Astrocyte (in vitro differentiated cells and primary cell): ENCODE measurements around the gene KANSL1L. TPM values are rescaled to one million over a fixed set of nuclear protein-coding genes. Genes with fewer than 3 reads are reported as not detected.
"Not testable (repeated sequence)": the region's sequence is repeated elsewhere in the genome, so short reads cannot be mapped to it uniquely, and the experiment has no call there.

Experiments
- DNase-seq: peaks from one replicate; pipeline ENCODE4 v3.0.0-alpha.2; 2010; ENCODE audit warnings: low read depth
- FAIRE-seq: peaks from 2 replicates; lab custom pipeline; 2011; peaks lifted over from hg19 to GRCh38; lab: Jason Lieb, UNC
- H2AFZ ChIP-seq: 2 replicates; pipeline ENCODE4 v1.6.0; 2012; ENCODE audit warnings: low read depth, low read length, inconsistent platforms
- H3K27ac ChIP-seq: 2 replicates; pipeline ENCODE4 v1.5.1; 2011; ENCODE audit warnings: low read depth, low read length, inconsistent platforms
- H3K27me3 ChIP-seq: 2 replicates; pipeline ENCODE4 v1.6.0; 2011; ENCODE audit warnings: low read length, inconsistent platforms; ENCODE audit not compliant: insufficient read depth
- H3K36me3 ChIP-seq: 2 replicates; pipeline ENCODE4 v1.5.1; 2011; ENCODE audit warnings: low read length, inconsistent platforms; ENCODE audit not compliant: insufficient read depth
- H3K4me1 ChIP-seq: 2 replicates; pipeline ENCODE4 v1.5.1; 2011; ENCODE audit warnings: low read length, inconsistent platforms; ENCODE audit not compliant: insufficient read depth
- H3K4me2 ChIP-seq: 2 replicates; pipeline ENCODE4 v1.6.0; 2012; ENCODE audit warnings: low read length, inconsistent platforms
- H3K4me3 ChIP-seq: 2 replicates; pipeline ENCODE4 v1.5.1; 2011; ENCODE audit warnings: low read depth, mild to moderate bottlenecking, low read length, inconsistent platforms; ENCODE audit not compliant: insufficient read depth
- H3K79me2 ChIP-seq: 2 replicates; pipeline ENCODE4 v1.6.0; 2012; ENCODE audit warnings: mild to moderate bottlenecking, low read length, inconsistent platforms; ENCODE audit not compliant: insufficient read depth
- H3K9ac ChIP-seq: 2 replicates; pipeline ENCODE4 v1.6.0; 2012; ENCODE audit warnings: mild to moderate bottlenecking, low read length, inconsistent platforms
- H3K9me3 ChIP-seq: 2 replicates; pipeline ENCODE4 v1.5.1; 2012; ENCODE audit warnings: low read depth, mild to moderate bottlenecking, low read length, inconsistent platforms; ENCODE audit not compliant: insufficient read depth
- H4K20me1 ChIP-seq: 2 replicates; pipeline ENCODE4 v1.6.0; 2012; ENCODE audit warnings: low read length, inconsistent platforms; ENCODE audit not compliant: insufficient read depth
- H3K27ac Mint-ChIP-seq: one replicate; pipeline ENCODE4 v1.8.0; 2021; ENCODE audit warnings: mild to moderate bottlenecking, mixed read lengths; ENCODE audit not compliant: unreplicated experiment
- H3K27me3 Mint-ChIP-seq: one replicate; pipeline ENCODE4 v1.8.0; 2021; ENCODE audit warnings: low read depth, mixed read lengths; ENCODE audit not compliant: unreplicated experiment
- H3K36me3 Mint-ChIP-seq: one replicate; pipeline ENCODE4 v1.8.0; 2021; ENCODE audit warnings: low read depth, mixed read lengths; ENCODE audit not compliant: unreplicated experiment
- H3K4me1 Mint-ChIP-seq: one replicate; pipeline ENCODE4 v1.8.0; 2021; ENCODE audit warnings: low read depth, mixed read lengths; ENCODE audit not compliant: unreplicated experiment
- H3K4me3 Mint-ChIP-seq: one replicate; pipeline ENCODE4 v1.8.0; 2021; ENCODE audit warnings: mild to moderate bottlenecking, moderate library complexity, mixed read lengths; ENCODE audit not compliant: unreplicated experiment
- H3K9me3 Mint-ChIP-seq: one replicate; pipeline ENCODE4 v1.8.0; 2021; ENCODE audit warnings: mild to moderate bottlenecking, mixed read lengths; ENCODE audit not compliant: unreplicated experiment
- EZH2 ChIP-seq: IDR thresholded peaks from 2 replicates; pipeline ENCODE4 v1.6.1; 2012; ENCODE audit warnings: mild to moderate bottlenecking, low read length, inconsistent platforms; ENCODE audit not compliant: insufficient read depth
- total RNA-seq: library from RNA; stranded (reverse); gene quantifications from 2 replicates; pipeline ENCODE4 v1.2.1, GENCODE V29; 2021
- TF ChIP-seq, protein P1 (sequence below): IDR thresholded peaks from 2 replicates; pipeline ENCODE4 v1.5.1; 2011; ENCODE audit warnings: low read depth, mild to moderate bottlenecking, inconsistent platforms, low read length, moderate library complexity; ENCODE audit not compliant: insufficient read depth

KANSL1L gene
- total RNA-seq, 1 donor from 2014 or later: 7.5 TPM

DNA sequence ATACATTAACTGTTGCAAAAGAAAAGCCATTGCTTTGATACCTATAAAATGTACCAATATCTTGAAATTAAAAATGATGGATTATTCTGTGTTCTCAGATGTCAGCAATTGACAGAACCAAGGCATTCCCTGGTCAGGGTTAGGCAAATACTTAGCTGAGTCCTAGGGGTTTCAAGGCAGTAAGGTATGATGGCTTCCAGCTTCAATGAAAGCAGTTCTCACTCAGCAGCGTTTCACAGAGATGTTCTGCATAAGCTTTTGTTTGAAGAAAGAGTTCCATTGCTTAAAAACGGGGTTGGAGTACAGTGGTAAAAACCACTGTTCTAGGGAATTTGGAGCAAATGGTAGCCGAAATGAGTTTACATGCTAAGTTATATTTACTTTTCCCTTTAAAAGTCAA lies 17.0 kb upstream of the KANSL1L start:
- DNase-seq (no peak), FAIRE-seq (no peak)
- no peaks in the 10 kb centered on the region for H3K9me3 ChIP-seq
- TF ChIP-seq, protein P1, sequence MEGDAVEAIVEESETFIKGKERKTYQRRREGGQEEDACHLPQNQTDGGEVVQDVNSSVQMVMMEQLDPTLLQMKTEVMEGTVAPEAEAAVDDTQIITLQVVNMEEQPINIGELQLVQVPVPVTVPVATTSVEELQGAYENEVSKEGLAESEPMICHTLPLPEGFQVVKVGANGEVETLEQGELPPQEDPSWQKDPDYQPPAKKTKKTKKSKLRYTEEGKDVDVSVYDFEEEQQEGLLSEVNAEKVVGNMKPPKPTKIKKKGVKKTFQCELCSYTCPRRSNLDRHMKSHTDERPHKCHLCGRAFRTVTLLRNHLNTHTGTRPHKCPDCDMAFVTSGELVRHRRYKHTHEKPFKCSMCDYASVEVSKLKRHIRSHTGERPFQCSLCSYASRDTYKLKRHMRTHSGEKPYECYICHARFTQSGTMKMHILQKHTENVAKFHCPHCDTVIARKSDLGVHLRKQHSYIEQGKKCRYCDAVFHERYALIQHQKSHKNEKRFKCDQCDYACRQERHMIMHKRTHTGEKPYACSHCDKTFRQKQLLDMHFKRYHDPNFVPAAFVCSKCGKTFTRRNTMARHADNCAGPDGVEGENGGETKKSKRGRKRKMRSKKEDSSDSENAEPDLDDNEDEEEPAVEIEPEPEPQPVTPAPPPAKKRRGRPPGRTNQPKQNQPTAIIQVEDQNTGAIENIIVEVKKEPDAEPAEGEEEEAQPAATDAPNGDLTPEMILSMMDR: no peak
- no peak for TF ChIP-seq EZH2
- H3K4me3 Mint-ChIP-seq: no peak overlapping the region
- peaks cover 19% of the 10 kb centered on the region for H3K9me3 Mint-ChIP-seq
- H3K9ac ChIP-seq: no peak overlapping the region
- no peak overlapping the region for H2AFZ ChIP-seq
- H3K36me3 Mint-ChIP-seq: peaks cover 3% of the 10 kb centered on the region
- H3K27me3 ChIP-seq: no peaks in the 10 kb centered on the region
- H3K27ac Mint-ChIP-seq: no peak overlapping the region
- no peaks in the 10 kb centered on the region for H3K27me3 Mint-ChIP-seq
- H3K79me2 ChIP-seq: no peaks in the 10 kb centered on the region
- H3K4me1 Mint-ChIP-seq: no peaks in the 10 kb centered on the region
- H3K4me3 ChIP-seq: no peak overlapping the region
- no peaks in the 10 kb centered on the region for H3K36me3 ChIP-seq
- H4K20me1 ChIP-seq: no peaks in the 10 kb centered on the region
- H3K4me2 ChIP-seq: no peak overlapping the region
- H3K4me1 ChIP-seq: no peaks in the 10 kb centered on the region
- no peak overlapping the region for H3K27ac ChIP-seq

DNA sequence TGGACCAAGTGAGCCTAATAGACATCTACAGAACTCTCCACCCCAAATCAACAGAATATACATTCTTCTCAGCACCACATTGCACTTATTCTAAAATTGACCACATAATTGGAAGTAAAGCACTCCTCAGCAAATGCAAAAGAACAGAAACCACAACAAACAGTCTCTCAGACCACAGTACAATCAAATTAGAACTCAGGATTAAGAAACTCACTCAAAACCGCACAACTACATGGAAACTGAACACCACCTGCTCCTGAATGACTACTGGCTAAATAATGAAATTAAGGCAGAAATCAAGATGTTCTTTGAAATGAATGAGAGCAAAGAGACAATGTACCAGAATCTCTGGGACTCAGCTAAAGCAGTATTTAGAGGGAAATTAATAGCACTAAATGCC lies 12.7 kb upstream of the KANSL1L start:
- H3K27ac Mint-ChIP-seq, H3K4me3 Mint-ChIP-seq, H3K79me2 ChIP-seq, H2AFZ ChIP-seq, H3K36me3 Mint-ChIP-seq, DNase-seq, H3K9ac ChIP-seq, H3K4me1 Mint-ChIP-seq, H3K27me3 ChIP-seq, FAIRE-seq, H3K4me1 ChIP-seq, H4K20me1 ChIP-seq, H3K27me3 Mint-ChIP-seq, H3K4me2 ChIP-seq, H3K36me3 ChIP-seq, H3K4me3 ChIP-seq, H3K27ac ChIP-seq, H3K9me3 ChIP-seq: not testable (repeated sequence)
- H3K9me3 Mint-ChIP-seq: peaks cover 19% of the 10 kb centered on the region

DNA sequence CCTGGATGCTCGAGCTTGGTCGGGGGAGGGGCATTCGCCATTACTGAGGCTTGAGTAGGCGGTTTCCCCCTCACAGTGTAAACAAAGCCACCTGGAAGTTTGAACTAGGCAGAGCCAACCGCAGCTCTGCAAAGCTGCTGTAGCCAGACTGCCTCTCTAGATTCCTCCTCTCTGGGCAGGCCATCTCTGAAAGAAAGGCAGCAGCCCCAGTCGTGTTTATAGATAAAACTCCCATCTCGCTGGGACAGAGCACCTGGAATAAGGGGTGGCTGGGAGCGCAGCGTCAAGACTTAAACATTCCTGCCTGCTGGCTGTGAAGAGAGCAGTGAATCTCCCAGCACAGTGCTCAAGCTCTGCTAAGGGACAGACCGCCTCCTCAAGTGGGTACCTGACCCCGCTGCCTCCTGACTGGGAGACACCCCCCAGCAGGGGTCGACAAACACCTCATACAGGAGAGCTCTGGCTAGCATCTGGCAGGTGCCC lies 10.4 kb upstream of the KANSL1L start:
- H2AFZ ChIP-seq: not testable (repeated sequence)

DNA sequence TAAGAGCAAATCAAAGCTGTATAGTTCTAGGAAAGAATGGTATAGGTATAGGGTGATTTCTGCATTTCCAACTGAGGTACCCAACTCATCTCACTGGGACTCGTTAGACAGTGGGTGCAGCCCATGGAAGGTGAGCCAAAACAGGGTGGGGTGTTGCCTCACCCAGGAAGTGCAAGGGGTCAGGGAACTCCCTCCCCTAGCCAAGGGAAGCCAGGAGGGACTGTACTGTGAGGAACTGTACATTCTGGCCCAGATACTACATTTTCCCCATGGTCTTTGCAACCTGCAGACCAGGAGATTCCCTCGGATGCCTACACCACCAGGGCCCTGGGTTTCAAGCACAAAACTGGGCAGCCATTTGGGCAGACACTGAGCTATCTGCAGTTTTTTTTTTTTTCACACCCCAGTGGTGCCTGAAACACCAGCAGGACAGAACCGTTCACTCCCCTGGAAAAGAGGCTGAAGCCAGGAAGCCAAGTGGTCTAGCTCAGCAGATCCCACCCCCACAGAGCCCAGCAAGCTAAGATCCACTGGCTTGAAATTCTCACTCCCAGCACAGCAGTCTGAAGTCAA lies 9.9 kb upstream of the KANSL1L start:
- H3K9ac ChIP-seq, H4K20me1 ChIP-seq, H3K4me1 Mint-ChIP-seq, H3K4me1 ChIP-seq, H3K4me3 Mint-ChIP-seq, H3K4me2 ChIP-seq, H3K27me3 ChIP-seq, H3K4me3 ChIP-seq, H3K27me3 Mint-ChIP-seq, H3K27ac Mint-ChIP-seq, DNase-seq, H2AFZ ChIP-seq, H3K79me2 ChIP-seq, H3K27ac ChIP-seq, H3K36me3 ChIP-seq, H3K9me3 ChIP-seq, FAIRE-seq, H3K36me3 Mint-ChIP-seq: not testable (repeated sequence)
- peaks cover 16% of the 10 kb centered on the region for H3K9me3 Mint-ChIP-seq

More for the DNA sequence above, 10.4 kb upstream of the KANSL1L start:
- H3K36me3 Mint-ChIP-seq, H3K27ac ChIP-seq, H3K4me2 ChIP-seq, H3K9ac ChIP-seq, H3K4me3 Mint-ChIP-seq, H3K36me3 ChIP-seq, H4K20me1 ChIP-seq, H3K79me2 ChIP-seq, DNase-seq, H3K9me3 ChIP-seq, H3K27me3 Mint-ChIP-seq, H3K4me1 Mint-ChIP-seq, FAIRE-seq, H3K27me3 ChIP-seq, H3K27ac Mint-ChIP-seq, H3K4me1 ChIP-seq, H3K4me3 ChIP-seq: not testable (repeated sequence)
- H3K9me3 Mint-ChIP-seq: peaks cover 19% of the 10 kb centered on the region
